Right lobe of liver (tissue), 6 donors: ENCODE data around the gene ATP1A3. TPM values are rescaled to one million over a fixed set of nuclear protein-coding genes. Genes with fewer than 3 reads are reported as not detected.
A peak's percentile ranks its signal among the peaks of the same experiment; 100 is the strongest.

ENCODE experiments used
- ATAC-seq, 4 donors: fragments of 200-7000 bp; cut with Tn5 transposase; one replicate each; pipeline ENCODE4 v1.9.1; 2020; ENCODE audit warnings: mild to moderate bottlenecking in 4 of 4, moderate library complexity in 4 of 4
- DNase-seq, 3 donors: peaks; one replicate each; pipeline ENCODE4 v3.0.0-alpha.2; 2020
- H3K27ac ChIP-seq, 3 donors: fragments of 200-600 bp; one replicate each; pipeline ENCODE4 v1.8.0; 2022
- H3K27me3 ChIP-seq, 2 donors: fragments of 200-600 bp; one replicate each; pipeline ENCODE4 v1.8.0; 2022
- H3K36me3 ChIP-seq, 4 donors: fragments of 200-600 bp; sonication (generic) in 1 of 4; one replicate each; pipeline versions ENCODE4 v1.5.1 to v1.8.0; 2017 to 2022; ENCODE audit warnings: control low read depth in 1 of 4
- H3K4me1 ChIP-seq, 4 donors: fragments of 200-600 bp; sonication (generic) in 1 of 4; one replicate each; pipeline versions ENCODE4 v1.5.1 to v1.8.0; 2017 to 2022; ENCODE audit warnings: control low read depth in 1 of 4
- H3K4me3 ChIP-seq, 3 donors: fragments of 200-600 bp; one replicate each; pipeline ENCODE4 v1.8.0; 2022
- H3K9me3 ChIP-seq, 4 donors: fragments of 200-600 bp; sonication (generic) in 1 of 4; one replicate each; pipeline versions ENCODE4 v1.5.1 to v1.8.0; 2017 to 2022; ENCODE audit warnings: control low read depth in 1 of 4
- POLR2A ChIP-seq: fragments of 450-650 bp; IDR thresholded peaks from one replicate; pipeline ENCODE4 v1.6.1; 2017; ENCODE audit warnings: antibody characterized with exemption, mild to moderate bottlenecking
- WGBS: methylation state at CpG from one replicate; pipeline ENCODE4 v1.1.6; 2018; ENCODE audit warnings: low coverage, low lambda C conversion rate; ENCODE audit not compliant: insufficient coverage; ENCODE audit errors: missing lambda C conversion rate; 5-methylcytosine and 5-hydroxymethylcytosine counted together
- intact Hi-C, 2 donors: fragments of 100-400 bp; cut with DNase I; formaldehyde crosslinking; loops; one replicate each; pipeline versions ENCODE4 v1.11.2 to v1.14.1; 2022
- total RNA-seq, 6 experiments: library from RNA; depleted of rRNA in 2 of 6; stranded (reverse); fragments of >200 nt in 2 of 6; fragmentation: NEBNext Ultra II Directional in 3 of 6; extraction: Animal tissue kit (Norgen Biotek cat#: 25700) in 3 of 6; gene quantifications; one replicate each; pipeline versions ENCODE4 v1.1.0 to v1.2.4, GENCODE V29; 2016 to 2023
- TF ChIP-seq, protein P1 (sequence below), 4 donors: fragments of 200-600 bp in 3 of 4; fragments of 450-650 bp in 1 of 4; IDR thresholded peaks; one replicate each; pipeline versions ENCODE4 v1.5.1 to v1.8.0; 2016 to 2022; ENCODE audit warnings: antibody characterized with exemption in 4 of 4, mild to moderate bottlenecking in 2 of 4
- donor health status: DM: no; HTN: yes; CAD: no.
- donor health status: DM: no; HTN: no; CAD: no.
- donor health status: DM: no; HTN: no; CAD: no.
- donor health status: DM: no; HTN: yes; CAD: no.
- donor health status: DM: no; HTN: yes; CAD: no.

Gene ATP1A3
- total RNA-seq, 6 experiments from 2014 or later, result 0.07 TPM; not detected in 4

DNA sequence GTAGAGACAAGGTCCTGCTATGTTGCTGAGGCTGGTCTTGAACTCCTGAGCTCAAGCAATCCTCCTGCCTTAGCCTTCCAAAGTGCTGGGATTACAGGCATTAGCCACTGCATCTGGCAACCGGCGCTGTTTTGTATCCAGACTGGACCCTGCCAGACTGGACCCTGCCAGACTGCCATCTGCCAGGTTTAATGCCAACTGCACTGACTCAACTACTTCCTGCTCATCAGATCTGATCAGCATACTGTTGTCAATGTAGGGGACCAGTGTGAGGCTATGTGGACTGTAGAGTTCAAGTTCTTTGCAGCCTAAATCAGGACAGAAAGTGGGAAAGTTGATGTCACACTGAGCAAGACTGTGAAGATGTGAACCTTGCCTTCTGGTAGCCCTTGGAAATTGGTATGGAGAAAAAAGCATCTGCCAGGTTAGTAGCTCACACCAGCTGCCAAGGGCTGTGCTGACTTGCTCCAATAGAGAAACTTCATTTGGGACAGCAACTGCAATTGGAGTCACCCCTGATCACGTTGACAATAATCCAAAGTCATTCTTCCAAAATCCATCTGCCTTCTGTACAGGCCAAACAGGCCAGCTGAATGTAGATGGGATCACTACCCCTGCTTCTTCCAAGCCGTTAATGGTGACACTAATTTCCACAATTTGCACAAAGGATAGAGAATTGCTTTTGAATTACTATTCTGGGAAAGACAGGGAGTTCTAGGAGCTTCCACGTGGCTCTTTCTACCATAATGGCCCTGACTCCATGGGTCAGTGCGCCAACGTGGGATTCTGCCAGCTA, 36.8 kb upstream of the ATP1A3 start:
- TF ChIP-seq, protein P1, sequence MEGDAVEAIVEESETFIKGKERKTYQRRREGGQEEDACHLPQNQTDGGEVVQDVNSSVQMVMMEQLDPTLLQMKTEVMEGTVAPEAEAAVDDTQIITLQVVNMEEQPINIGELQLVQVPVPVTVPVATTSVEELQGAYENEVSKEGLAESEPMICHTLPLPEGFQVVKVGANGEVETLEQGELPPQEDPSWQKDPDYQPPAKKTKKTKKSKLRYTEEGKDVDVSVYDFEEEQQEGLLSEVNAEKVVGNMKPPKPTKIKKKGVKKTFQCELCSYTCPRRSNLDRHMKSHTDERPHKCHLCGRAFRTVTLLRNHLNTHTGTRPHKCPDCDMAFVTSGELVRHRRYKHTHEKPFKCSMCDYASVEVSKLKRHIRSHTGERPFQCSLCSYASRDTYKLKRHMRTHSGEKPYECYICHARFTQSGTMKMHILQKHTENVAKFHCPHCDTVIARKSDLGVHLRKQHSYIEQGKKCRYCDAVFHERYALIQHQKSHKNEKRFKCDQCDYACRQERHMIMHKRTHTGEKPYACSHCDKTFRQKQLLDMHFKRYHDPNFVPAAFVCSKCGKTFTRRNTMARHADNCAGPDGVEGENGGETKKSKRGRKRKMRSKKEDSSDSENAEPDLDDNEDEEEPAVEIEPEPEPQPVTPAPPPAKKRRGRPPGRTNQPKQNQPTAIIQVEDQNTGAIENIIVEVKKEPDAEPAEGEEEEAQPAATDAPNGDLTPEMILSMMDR (IDR thresholded peaks at IDR 0.05), result no peak
- no peak for TF ChIP-seq POLR2A
- no peak overlapping the region for H3K27ac ChIP-seq
- 65% methylated on average over 7 of the region's 7 CpGs for WGBS

DNA sequence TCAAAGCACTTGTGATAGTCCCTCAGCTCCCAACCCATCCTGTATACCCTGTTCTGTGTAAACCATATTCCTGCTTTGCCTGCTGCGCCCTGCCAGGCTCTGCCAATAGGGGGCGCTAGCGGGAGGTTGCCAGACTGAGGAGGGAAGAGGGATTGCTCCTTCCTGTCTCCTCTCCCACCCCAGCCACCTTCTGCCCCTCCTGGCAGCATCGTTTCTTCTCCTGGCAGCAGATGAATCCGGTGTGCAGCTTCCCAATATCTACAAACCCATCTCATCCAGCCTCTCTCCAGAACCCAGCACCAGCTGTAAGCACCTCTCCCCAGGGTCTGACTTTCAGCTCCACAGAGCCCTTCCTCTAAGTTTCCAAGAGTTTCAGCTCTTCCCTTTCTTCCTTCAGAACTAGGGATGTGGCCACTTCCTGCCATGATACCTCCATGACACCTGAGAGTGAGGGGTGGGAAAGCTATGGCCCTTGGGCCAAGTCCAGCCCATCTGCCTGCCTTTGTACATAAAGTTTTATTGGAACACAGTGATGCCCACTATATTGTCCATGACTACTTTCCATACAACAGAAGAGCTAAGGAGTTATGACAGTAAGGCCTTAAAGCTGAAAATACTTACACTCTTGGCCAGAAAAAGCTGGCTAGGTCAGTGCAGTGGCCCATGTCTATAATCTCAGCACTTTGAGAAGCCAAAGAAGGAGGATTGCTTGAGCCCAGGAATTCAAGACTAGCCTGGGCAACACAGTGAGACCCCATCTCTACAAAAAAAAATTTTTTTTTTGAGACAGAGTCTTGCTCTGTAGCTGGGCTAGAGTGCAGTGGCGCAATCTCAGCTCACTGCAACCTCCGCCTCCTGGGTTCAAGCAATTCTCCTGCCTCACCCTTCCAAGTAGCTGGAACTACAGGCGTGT, 34.5 kb upstream of the ATP1A3 start:
- Histone ChIP-seq H3K9me3 (no peaks in the 10 kb centered on the region), H3K27me3 (no peaks in the 10 kb centered on the region), H3K36me3 (no peaks in the 10 kb centered on the region), H3K4me1 (no peaks in the 10 kb centered on the region), H3K4me3 (no peak overlapping the region), H3K27ac (no peak overlapping the region)
- DNase-seq (no peak), ATAC-seq (no peak)
- TF ChIP-seq, protein P1 (IDR thresholded peaks at IDR 0.05), result peak in 1 of 4 donors; percentile 8
- no peak for TF ChIP-seq POLR2A
- intact Hi-C loops, result no loop called here
- 52% methylated on average over 7 of the region's 8 CpGs for WGBS

More for the DNA sequence above, 36.8 kb upstream of the ATP1A3 start:
- Histone ChIP-seq H3K4me3 (no peak overlapping the region), H3K4me1 (no peaks in the 10 kb centered on the region), H3K27me3 (no peaks in the 10 kb centered on the region), H3K36me3 (no peaks in the 10 kb centered on the region), H3K9me3 (no peaks in the 10 kb centered on the region)
- intact Hi-C loops, result no loop called here
- DNase-seq, result no peak
- no peak for ATAC-seq

DNA sequence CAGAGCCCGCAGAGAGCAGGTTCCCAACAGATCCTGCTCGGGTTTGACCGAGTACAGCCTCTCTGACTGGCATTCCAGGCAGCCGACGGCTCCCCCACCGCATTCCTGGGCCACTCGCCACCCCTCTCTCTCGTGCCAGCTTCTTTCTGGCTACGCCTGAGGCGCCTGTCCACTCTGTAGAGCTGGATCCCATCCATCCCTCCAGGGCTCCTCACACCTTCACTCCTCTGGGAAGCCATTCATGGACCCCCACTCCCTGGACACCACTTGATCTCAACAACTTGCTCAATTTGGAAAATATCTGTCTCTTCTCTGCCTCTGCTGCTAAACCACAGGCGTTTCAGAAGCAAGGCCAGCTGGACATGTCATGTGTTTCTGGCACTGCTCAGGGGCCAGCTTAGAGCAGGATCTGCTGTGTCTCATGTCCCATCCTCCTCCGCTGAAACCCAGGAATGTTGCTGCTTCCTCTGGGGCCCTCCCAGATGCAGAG, 30.6 kb upstream of the ATP1A3 start:
- no peak overlapping the region for H3K4me3 ChIP-seq
- no peak for TF ChIP-seq POLR2A
- TF ChIP-seq, protein P1 (IDR thresholded peaks at IDR 0.05), result no peak
- 51% methylated on average over 6 of the region's 12 CpGs for WGBS
- intact Hi-C loops, result no loop called here
- no peaks in the 10 kb centered on the region for H3K4me1 ChIP-seq
- no peaks in the 10 kb centered on the region for H3K9me3 ChIP-seq
- H3K36me3 ChIP-seq, result no peaks in the 10 kb centered on the region
- DNase-seq, result no peak
- no peak for ATAC-seq
- H3K27me3 ChIP-seq, result no peaks in the 10 kb centered on the region
- no peak overlapping the region for H3K27ac ChIP-seq

DNA sequence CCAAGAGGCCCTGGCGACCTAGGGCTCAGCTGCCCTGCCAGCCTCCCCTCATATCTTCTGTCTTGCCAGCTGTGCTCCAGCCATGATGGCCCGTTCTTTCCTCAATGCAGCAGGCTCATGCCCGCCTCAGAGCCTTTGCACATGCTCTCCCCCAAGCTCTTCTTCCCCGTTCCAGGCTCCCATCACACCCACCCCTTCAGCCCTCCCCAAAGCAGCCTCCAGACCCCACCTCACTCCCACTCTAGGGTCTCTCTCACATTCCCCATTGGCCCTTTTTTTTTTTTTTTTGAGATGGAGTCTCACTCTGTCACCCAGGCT, 29.9 kb upstream of the ATP1A3 start:
- DNase-seq (no peak), ATAC-seq (no peak)
- intact Hi-C loops, result no loop called here
- no peaks in the 10 kb centered on the region for H3K27me3 ChIP-seq
- no peak for TF ChIP-seq POLR2A
- TF ChIP-seq, protein P1 (IDR thresholded peaks at IDR 0.05), result no peak
- no peaks in the 10 kb centered on the region for H3K9me3 ChIP-seq
- H3K36me3 ChIP-seq, result no peaks in the 10 kb centered on the region
- WGBS, result 78% methylated on average over 1 of the region's 4 CpGs
- no peaks in the 10 kb centered on the region for H3K4me1 ChIP-seq
- H3K27ac ChIP-seq, result no peak overlapping the region
- no peak overlapping the region for H3K4me3 ChIP-seq
